DMS79 (cell line): ENCODE results near the gene DPF3.

Experiments used
- DNase-seq: peaks from one replicate; lab custom pipeline; 2025; lab: John Stamatoyannopoulos, UW

The DPF3 gene

GRCh38 chr14:72645706-72646105, 248.2 kb downstream of the DPF3 start:
- DNase-seq = no peak

DNA sequence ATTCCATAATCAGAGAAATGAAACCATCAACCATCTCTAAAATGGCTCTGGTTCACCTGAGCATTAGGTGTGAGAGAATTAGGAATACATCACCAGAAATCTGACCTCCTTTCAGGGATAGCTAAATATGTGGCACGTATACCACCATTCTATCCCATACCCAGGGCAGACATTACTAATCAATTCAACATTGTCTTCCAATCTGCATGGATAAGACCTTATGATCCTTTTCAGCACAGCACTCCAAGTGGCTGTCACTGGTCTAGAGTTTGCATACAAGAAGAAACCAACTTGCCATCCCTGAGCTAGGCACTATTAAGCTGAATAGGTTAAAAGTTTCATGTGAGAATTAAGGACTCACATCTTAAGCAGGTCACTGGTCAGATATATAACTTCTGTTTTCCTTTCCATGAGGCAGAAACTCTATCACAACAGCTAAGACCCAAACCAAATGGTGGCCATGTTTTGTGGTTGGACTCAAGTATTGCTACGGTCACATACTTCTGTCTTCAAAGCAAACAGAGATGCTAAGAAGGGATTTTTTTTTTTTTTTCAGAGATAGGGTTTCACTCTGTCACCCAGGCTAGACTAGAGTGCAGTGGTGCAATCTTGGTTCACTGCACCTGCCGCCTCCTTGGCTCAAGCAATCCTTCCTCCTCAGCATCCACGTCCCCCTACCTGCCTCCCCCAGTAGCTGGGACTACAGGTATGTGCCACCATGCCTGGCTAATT, 249.0 kb downstream of the DPF3 start:
- DNase-seq = no peak

- DNase-seq = no peak
These were observed 249.9 kb downstream of the DPF3 start for GRCh38 chr14:72644038-72644437.

GRCh38 chr14:72643317-72643801, 250.5 kb downstream of the DPF3 start:
- DNase-seq = no peak

GRCh38 chr14:72640911-72641485, 252.9 kb downstream of the DPF3 start:
- DNase-seq = no peak

GRCh38 chr14:72638021-72638420, 255.9 kb downstream of the DPF3 start:
- DNase-seq = no peak

- no peak for DNase-seq
These were observed 257.0 kb downstream of the DPF3 start for GRCh38 chr14:72636871-72637270.

GRCh38 chr14:72636094-72636493, 257.8 kb downstream of the DPF3 start:
- DNase-seq = no peak

DNA sequence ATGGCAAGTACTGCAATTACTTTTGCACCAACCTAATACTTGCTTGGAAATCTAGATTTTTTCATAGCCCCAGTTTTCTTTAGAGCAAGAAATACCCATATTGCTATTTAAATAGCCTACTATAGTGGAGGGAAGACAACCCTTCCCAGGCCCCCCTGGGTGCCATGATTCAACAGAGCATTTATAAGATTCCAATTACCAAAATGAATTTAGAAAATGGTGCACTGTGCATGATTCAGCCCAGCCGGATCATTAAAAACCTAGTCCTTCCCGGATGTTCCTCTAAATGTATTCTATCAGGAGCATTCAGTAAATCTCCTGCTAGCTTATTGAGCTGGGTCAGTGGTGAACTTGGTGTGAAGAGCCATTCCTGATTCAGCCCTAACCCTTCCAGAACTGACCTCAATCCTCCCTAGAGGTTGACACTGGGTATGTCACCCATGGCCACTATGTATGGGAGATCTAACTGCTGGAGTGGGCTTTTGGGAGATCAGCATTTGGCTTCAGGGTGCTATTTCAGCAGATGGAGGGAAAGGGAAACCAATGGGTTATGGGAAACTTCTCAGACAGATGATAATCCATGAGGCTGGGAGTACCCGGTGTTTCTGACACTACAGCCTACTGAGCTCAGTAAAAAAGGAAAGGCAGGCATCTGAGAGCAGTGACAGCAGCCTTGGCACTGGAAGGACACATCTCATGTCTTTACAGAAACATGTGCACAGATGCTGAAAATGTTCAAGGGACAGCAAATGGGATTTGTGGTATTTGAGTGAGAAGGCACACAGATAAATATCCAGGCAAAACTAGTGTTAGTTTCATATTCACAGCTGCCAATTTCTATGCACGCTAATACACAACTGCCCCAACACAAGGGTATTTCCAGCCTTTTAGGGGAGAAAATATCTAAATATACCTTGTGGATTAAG, 258.9 kb downstream of the DPF3 start:
- DNase-seq = no peak

- DNase-seq = no peak
These were observed 260.4 kb downstream of the DPF3 start for GRCh38 chr14:72633551-72633950.

- no peak for DNase-seq
These were observed 261.2 kb downstream of the DPF3 start for GRCh38 chr14:72632727-72633126.

- DNase-seq = no peak
These were observed 262.5 kb downstream of the DPF3 start for GRCh38 chr14:72631401-72631800.

DNA sequence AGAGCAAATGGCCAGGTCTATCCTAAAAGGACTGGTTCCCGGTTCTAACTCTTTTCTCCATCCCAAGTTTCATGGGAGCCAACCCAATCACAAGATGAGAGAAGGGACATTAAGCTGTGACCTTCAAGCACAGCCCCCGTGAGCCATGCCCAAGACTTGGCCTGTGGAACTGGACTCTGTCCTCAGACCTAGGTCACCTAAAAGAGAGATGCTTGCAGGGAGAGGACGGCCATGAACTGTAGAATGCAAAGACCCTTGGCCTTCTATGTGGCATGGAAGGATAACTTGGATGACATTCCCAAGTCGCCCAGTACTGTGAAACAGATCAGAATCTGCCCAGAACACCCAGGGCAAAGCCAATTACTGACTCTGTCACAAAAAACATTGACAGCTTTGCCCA, 263.5 kb downstream of the DPF3 start:
- DNase-seq = no peak

DNA sequence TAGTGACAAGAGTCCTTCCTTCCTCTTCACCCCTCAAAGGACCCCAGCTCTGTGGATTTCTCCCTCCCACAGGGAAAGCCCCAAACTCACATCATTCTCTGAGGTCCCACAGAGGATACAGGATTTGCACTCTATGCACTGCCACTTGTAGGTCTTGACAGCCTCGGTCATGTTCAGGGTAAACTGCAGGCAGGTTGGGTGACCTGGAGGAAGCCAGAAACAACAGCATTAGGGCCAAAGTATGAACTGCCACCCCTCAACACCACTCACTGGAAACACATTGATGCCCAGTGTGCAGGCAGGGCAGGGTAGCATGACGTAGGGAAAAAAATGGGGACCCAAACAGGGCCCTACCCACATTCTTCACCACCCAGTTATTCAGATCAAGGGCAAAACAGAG, 264.4 kb downstream of the DPF3 start:
- DNase-seq = no peak

- no peak for DNase-seq
These were observed 268.2 kb downstream of the DPF3 start for GRCh38 chr14:72625689-72626088.

DNA sequence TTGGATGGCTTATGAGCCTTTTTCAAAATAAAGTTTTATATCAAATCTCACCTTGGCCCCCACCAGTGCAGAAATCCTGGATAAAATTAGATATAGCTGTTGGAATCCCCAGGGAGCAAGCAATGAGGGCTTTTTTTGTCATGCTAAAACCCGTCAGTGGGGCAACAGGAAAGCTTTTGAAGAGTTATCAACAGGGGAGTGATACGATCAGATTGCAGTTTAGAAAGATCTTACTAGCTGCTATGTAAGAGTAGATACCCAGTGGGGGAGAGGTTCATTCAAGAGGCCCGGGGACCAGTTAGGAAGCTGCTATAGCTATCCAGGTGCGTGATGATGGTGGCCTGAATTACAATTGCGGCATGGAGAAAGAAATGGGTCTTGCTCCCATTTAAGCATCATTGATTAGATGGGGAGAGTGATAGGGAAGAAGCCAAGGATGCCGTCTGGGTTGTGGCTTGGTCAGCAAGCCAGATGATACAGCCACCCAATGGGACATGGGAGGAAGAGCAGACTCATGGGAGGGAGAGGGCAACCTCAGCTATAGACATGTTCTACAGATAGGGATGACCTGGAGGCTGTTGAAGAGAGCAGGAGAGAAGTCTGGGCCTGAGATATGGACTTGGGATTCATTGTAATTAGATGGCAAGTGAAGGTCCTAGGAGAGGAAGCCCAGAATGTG, 272.4 kb downstream of the DPF3 start:
- no peak for DNase-seq

DNA sequence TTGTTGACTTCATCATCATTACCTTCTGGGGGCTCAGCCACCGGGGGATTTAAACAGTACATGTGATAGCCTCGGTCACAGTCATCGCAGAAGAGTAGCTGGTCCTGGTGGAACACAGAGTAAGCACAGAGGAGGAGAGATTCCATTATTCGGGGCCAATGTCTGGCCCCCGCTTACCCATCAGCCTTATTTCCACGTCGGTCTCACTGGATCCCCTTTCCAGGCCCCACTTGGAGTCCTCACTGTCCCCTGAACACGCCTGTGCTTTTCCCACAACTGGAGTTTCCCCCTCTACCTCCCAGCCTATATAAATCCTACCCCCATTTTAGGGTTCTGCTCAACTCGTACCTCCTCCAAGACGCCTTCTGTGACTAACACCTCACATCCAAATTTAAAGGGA, 274.0 kb downstream of the DPF3 start:
- no peak for DNase-seq

- no peak for DNase-seq
These were observed 274.8 kb downstream of the DPF3 start for GRCh38 chr14:72619111-72619571.

DNA sequence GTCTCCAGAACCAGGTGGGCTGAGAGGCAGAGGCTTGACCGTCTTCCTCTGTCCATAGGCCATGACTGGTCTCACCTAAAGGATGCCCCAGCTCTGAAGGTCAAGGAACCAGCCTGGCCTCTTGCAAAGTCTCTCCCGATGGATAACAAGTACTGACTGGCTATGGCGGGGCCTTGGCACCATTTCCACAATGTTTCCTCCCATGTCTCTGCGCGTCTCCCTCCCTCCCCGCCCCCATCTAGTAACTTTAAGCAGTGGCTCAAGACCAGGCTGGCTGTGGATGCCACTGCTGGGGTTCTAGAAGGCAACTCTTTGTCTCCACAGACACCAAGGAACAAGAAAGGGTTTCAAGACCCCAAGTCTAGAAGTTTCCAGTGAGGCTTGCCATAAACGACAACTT, 275.5 kb downstream of the DPF3 start:
- DNase-seq = no peak

DNA sequence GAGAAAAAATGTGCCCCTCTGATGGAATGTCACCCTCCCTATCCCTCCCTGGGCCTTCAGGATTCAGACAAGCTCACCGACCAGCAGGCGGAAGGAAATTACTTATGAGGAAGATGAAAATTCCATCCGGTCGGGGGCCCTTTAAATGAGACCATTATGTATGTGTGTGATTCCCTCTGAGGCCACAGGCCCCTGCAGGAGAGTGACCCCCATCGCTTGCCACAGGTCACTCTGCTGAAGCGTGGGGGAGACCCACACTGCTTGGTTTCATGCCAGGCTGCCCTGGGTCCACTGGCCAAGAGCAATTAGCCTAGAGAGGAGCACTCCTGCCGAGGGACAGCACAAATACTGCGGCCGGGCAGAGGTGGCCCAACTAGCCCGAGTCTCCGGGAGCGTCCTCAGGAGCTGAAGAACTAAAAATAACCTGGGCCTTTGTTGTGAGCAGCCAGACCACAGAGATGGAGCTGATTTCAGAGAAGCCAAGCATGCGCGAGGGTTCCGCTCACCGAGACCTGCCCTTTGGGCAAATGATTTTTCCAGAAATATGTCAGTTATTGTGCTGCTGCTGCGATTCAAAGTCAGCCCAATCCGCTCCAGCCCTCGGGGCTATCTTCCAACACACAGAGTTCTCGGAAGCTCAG, 276.4 kb downstream of the DPF3 start:
- no peak for DNase-seq

- no peak for DNase-seq
These were observed 277.1 kb downstream of the DPF3 start for GRCh38 chr14:72616811-72617210.

- DNase-seq = no peak
These were observed 277.6 kb downstream of the DPF3 start for GRCh38 chr14:72616294-72616693.
